ENCODE data around the gene BRD9. TPM values are rescaled to one million over a fixed set of nuclear protein-coding genes. Genes with fewer than 3 reads are reported as not detected.
A peak's percentile ranks its signal among the peaks of the same experiment; 100 is the strongest.

Gene BRD9
- total RNA-seq, 6 experiments from 2014 or later: 10.7 to 16.7 (median 13.8) TPM

GRCh38 chr5:875931-876330 is 16.7 kb downstream of the BRD9 start:
- no peak overlapping the region for H3K27ac ChIP-seq
- no peak overlapping the region for H3K4me3 ChIP-seq
- H3K36me3 ChIP-seq: peaks cover 0 to 51% (median 18%) of the 10 kb centered on the region in 4 donors
- intact Hi-C loops (cut with DNase I): no loop called here
- no peak for TF ChIP-seq CTCF (IDR thresholded peaks at IDR 0.05)
- no peak for TF ChIP-seq POLR2A (IDR thresholded peaks at IDR 0.05)
- no peak for DNase-seq
- no peaks in the 10 kb centered on the region for H3K9me3 ChIP-seq
- ATAC-seq: no peak
- 87% methylated on average over 8 of the region's 24 CpGs for WGBS (ENCODE audit: insufficient coverage, low coverage, low lambda C conversion rate, missing lambda C conversion rate)
- H3K27me3 ChIP-seq: no peaks in the 10 kb centered on the region
- no peaks in the 10 kb centered on the region for H3K4me1 ChIP-seq

GRCh38 chr5:873328-873727 is 19.3 kb downstream of the BRD9 start:
- peaks cover 0 to 75% (median 30%) of the 10 kb centered on the region in 4 donors for H3K36me3 ChIP-seq
- no peaks in the 10 kb centered on the region for H3K9me3 ChIP-seq
- WGBS (ENCODE audit: insufficient coverage, low coverage, low lambda C conversion rate, missing lambda C conversion rate): 68% methylated on average over 8 of the region's 8 CpGs
- H3K4me3 ChIP-seq: no peak overlapping the region
- H3K27me3 ChIP-seq: no peaks in the 10 kb centered on the region
- intact Hi-C loops (cut with DNase I): no loop called here
- ATAC-seq (no peak), DNase-seq (no peak)
- TF ChIP-seq POLR2A (IDR thresholded peaks at IDR 0.05) (no peak), CTCF (IDR thresholded peaks at IDR 0.05) (no peak)
- no peaks in the 10 kb centered on the region for H3K4me1 ChIP-seq
- H3K27ac ChIP-seq: no peak overlapping the region

- Histone ChIP-seq H3K4me3 (no peak overlapping the region), H3K27ac (no peak overlapping the region), H3K27me3 (no peaks in the 10 kb centered on the region), H3K9me3 (no peaks in the 10 kb centered on the region), H3K36me3 (peaks cover 0 to 76% (median 31%) of the 10 kb centered on the region in 4 donors), H3K4me1 (no peaks in the 10 kb centered on the region)
- 72% methylated on average over 5 of the region's 10 CpGs for WGBS (ENCODE audit: insufficient coverage, low coverage, low lambda C conversion rate, missing lambda C conversion rate)
- ATAC-seq: peak; percentile 36 to 65 (median 58)
- intact Hi-C loops (cut with DNase I): no loop called here
- no peak for TF ChIP-seq CTCF (IDR thresholded peaks at IDR 0.05)
- no peak for TF ChIP-seq POLR2A (IDR thresholded peaks at IDR 0.05)
- DNase-seq: no peak
Observed at GRCh38 chr5:872301-872700, 20.3 kb downstream of the BRD9 start.

- 88% methylated on average over 16 of the region's 29 CpGs for WGBS (ENCODE audit: insufficient coverage, low coverage, low lambda C conversion rate, missing lambda C conversion rate)
- Histone ChIP-seq H3K27ac (no peak overlapping the region), H3K9me3 (no peaks in the 10 kb centered on the region), H3K4me3 (no peak overlapping the region), H3K4me1 (no peaks in the 10 kb centered on the region), H3K36me3 (peaks cover 0 to 73% (median 30%) of the 10 kb centered on the region in 4 donors), H3K27me3 (no peaks in the 10 kb centered on the region)
- ATAC-seq: no peak
- intact Hi-C loops (cut with DNase I): no loop called here
- peak in 1 of 3 donors; percentile 17 for DNase-seq
- no peak for TF ChIP-seq POLR2A (IDR thresholded peaks at IDR 0.05)
- TF ChIP-seq CTCF (IDR thresholded peaks at IDR 0.05): no peak
Observed at GRCh38 chr5:871596-872298, 20.9 kb downstream of the BRD9 start.

All from right lobe of liver (tissue), 6 donors.